Measurements from ENCODE around the gene NDUFS2. TPM values are rescaled to one million over a fixed set of nuclear protein-coding genes. Genes with fewer than 3 reads are reported as not detected.
A peak's percentile ranks its signal among the peaks of the same experiment; 100 is the strongest.

NDUFS2 gene
- total and polyA plus RNA-seq, 9 donors = 76.2 to 140 (median 105) TPM

DNA sequence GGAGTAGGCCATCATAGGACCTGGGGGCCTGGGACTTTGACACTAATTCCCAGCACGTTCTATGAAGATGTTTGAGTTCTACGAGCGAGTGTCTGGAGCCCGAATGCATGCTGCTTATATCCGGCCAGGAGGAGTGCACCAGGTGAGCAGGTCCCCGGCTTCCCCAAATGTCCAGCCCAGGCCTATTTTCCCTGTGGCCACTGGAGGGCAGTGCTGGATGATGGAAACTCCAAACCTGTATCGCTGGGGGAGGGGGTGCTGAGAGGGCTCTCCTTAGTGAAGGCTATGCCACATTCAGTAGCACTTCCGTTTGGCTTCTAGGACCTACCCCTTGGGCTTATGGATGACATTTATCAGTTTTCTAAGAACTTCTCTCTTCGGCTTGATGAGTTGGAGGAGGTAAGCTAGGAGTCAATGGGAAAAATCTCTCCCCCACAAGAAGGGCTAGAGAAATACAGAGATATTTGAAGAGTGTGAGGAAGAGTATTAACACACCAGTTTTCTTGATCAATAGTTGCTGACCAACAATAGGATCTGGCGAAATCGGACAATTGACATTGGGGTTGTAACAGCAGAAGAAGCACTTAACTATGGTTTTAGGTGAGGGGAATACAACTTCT is 7.7 kb downstream of the NDUFS2 start:
- peak overlapping the region in 1 of 2 donors; percentile 14 for H3K27ac ChIP-seq
- H3K36me3 ChIP-seq = no peaks in the 10 kb centered on the region
- peaks cover 8% of the 10 kb centered on the region for H3K4me1 ChIP-seq (ENCODE audit: insufficient read depth)
- 37 to 42% (median 38%) methylated on average over 11 of the region's 11 CpGs for WGBS, 3 donors
- H3K27me3 ChIP-seq = no peaks in the 10 kb centered on the region
- TF ChIP-seq, protein P1, sequence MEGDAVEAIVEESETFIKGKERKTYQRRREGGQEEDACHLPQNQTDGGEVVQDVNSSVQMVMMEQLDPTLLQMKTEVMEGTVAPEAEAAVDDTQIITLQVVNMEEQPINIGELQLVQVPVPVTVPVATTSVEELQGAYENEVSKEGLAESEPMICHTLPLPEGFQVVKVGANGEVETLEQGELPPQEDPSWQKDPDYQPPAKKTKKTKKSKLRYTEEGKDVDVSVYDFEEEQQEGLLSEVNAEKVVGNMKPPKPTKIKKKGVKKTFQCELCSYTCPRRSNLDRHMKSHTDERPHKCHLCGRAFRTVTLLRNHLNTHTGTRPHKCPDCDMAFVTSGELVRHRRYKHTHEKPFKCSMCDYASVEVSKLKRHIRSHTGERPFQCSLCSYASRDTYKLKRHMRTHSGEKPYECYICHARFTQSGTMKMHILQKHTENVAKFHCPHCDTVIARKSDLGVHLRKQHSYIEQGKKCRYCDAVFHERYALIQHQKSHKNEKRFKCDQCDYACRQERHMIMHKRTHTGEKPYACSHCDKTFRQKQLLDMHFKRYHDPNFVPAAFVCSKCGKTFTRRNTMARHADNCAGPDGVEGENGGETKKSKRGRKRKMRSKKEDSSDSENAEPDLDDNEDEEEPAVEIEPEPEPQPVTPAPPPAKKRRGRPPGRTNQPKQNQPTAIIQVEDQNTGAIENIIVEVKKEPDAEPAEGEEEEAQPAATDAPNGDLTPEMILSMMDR (IDR thresholded peaks at IDR 0.05) = peak; percentile 67 to 94 (median 85)
- TF ChIP-seq EP300 (IDR thresholded peaks at IDR 0.05) = no peak
- H3K4me3 ChIP-seq = no peak overlapping the region
- intact Hi-C loops (cut with DNase I) = no loop called here
- DNase-seq = peak; percentile 72 to 87 (median 80)
- no peaks in the 10 kb centered on the region for H3K9me3 ChIP-seq

DNA sequence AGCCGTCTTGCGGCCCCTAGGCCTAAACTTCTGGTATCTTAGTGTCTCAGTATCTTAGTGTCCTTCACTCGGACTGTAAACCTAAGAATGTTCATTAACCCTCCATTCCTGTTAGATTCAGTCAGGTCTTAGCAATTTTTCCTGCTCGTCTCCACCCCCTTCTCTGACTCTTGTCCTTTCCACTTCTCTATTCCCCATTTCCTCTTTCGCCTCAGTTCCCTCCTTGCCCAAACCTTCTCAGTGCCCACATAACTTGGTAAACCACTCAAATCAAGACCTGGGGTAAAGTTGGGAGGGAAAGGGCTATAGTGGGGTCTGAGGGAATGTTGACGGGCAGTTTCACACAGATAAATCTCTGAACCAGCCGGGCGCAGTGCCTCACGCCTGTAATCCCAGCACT is 12.2 kb downstream of the NDUFS2 start:
- WGBS, 3 donors = 88 to 91% (median 89%) methylated on average over 9 of the region's 9 CpGs
- Histone ChIP-seq H3K27me3 (no peaks in the 10 kb centered on the region), H3K36me3 (no peaks in the 10 kb centered on the region), H3K27ac (no peak overlapping the region), H3K4me1 (ENCODE audit: insufficient read depth) (no peaks in the 10 kb centered on the region), H3K4me3 (no peak overlapping the region), H3K9me3 (no peaks in the 10 kb centered on the region)
- no peak for DNase-seq
- intact Hi-C loops (cut with DNase I) = no loop called here
- TF ChIP-seq, protein P1 (IDR thresholded peaks at IDR 0.05) = no peak
- no peak for TF ChIP-seq POLR2A (IDR thresholded peaks at IDR 0.05)
- no peak for TF ChIP-seq EP300 (IDR thresholded peaks at IDR 0.05)

DNA sequence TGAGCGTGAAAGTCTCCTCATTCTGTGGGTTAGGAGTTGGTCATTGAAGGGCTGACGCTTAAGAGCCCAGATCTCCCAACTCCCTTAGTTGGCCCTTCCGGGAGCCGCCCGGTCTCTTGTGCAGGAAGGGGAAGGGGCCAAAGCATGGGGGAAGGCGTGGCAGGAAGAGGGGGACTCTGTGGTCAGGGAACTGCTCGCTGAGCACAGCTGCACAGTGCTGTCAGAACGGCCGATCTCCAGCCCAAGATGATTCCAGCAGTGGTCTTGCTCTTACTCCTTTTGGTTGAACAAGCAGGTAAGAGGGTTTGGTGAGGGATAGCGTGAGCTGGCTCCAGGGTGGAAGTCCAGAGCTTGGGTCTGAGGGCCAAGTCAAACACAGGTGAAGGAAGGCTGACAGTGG is 12.9 kb downstream of the NDUFS2 start, which contains the start of gene FCER1G:
Gene FCER1G, plus strand, starts transcription at position 220 of the 400 bp plus-strand sequence. Its CDS starts 27 bp downstream, at position 247.
- no peaks in the 10 kb centered on the region for H3K9me3 ChIP-seq
- no peak for DNase-seq
- WGBS, 3 donors = 81 to 84% (median 83%) methylated on average over 10 of the region's 10 CpGs
- H3K27me3 ChIP-seq = no peaks in the 10 kb centered on the region
- no peak within 1 kb of the TSS for H3K27ac ChIP-seq
- no peaks in the 10 kb centered on the region for H3K36me3 ChIP-seq
- H3K4me1 ChIP-seq (ENCODE audit: insufficient read depth) = no peaks in the 10 kb centered on the region
- intact Hi-C loops (cut with DNase I) = no loop called here
- TF ChIP-seq EP300 (IDR thresholded peaks at IDR 0.05) (no peak), POLR2A (IDR thresholded peaks at IDR 0.05) (no peak)
- TF ChIP-seq, protein P1 (IDR thresholded peaks at IDR 0.05) = no peak
- no peak within 1 kb of the TSS for H3K4me3 ChIP-seq

DNA sequence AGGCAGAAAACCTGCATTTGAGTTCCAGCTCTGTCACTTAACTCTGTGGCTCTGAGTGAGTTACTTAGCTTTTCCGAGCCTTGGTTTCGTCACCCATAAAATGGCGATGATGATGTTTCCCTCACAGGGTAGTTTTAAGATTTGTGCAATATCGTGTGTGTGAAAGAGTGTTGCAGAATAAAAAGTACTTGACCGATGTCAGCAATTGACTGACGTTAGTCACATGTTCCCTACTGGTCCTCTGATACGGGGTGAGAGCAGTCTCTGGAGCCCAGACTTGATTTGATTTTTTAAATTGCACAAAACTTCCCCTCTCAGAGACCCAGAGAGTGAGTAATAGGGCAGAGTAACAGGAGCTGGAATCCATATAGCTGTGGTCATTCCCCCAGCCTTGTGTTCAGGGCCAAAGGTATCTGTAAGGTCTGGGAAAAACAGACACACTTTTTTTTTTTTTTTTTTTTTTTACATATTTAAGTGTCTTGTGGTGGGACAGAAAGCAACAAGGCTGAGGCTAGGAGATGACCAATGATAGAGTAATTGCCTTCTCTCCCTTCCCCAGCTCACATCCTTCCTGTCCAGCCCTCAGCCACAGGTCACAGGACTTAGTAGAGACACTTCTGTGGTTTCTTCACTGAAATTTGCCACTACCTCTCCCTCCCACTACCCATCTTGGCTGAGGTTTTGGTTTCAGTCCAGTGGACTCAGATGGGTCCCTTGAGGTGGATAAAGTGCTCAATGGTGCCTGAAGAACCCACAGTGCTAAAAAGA is 15.0 kb downstream of the NDUFS2 start:
- no peaks in the 10 kb centered on the region for H3K9me3 ChIP-seq
- H3K36me3 ChIP-seq = no peaks in the 10 kb centered on the region
- DNase-seq = no peak
- 24 to 53% (median 43%) methylated on average over 7 of the region's 7 CpGs for WGBS, 3 donors
- intact Hi-C loops (cut with DNase I) = no loop called here
- no peak for TF ChIP-seq EP300 (IDR thresholded peaks at IDR 0.05)
- no peak for TF ChIP-seq POLR2A (IDR thresholded peaks at IDR 0.05)
- TF ChIP-seq, protein P1 (IDR thresholded peaks at IDR 0.05) = no peak
- H3K4me3 ChIP-seq = no peak overlapping the region
- no peaks in the 10 kb centered on the region for H3K27me3 ChIP-seq
- no peaks in the 10 kb centered on the region for H3K4me1 ChIP-seq (ENCODE audit: insufficient read depth)
- H3K27ac ChIP-seq = no peak overlapping the region
